Suprapubic skin (tissue), 4 donors: ENCODE data around the gene CABLES2. TPM values are rescaled to one million over a fixed set of nuclear protein-coding genes. Genes with fewer than 3 reads are reported as not detected.

ENCODE experiments used
- DNase-seq, 2 donors: peaks; one replicate each; pipeline ENCODE4 v3.0.0-alpha.2; 2019; ENCODE audit warnings: low spot score in 2 of 2
- H3K27ac ChIP-seq: fragments of 200-600 bp; sonication (generic); one replicate; pipeline ENCODE4 v1.5.1; 2019
- H3K27me3 ChIP-seq: fragments of 200-600 bp; sonication (generic); one replicate; pipeline ENCODE4 v1.5.1; 2019
- H3K36me3 ChIP-seq: fragments of 200-600 bp; sonication (generic); one replicate; pipeline ENCODE4 v1.5.1; 2019
- H3K4me1 ChIP-seq: fragments of 200-600 bp; sonication (generic); one replicate; pipeline ENCODE4 v1.5.1; 2019
- H3K4me3 ChIP-seq: fragments of 200-600 bp; sonication (generic); one replicate; pipeline ENCODE4 v1.5.1; 2019; ENCODE audit warnings: mild to moderate bottlenecking
- H3K9me3 ChIP-seq: fragments of 200-600 bp; sonication (generic); one replicate; pipeline ENCODE4 v1.5.1; 2019
- CTCF ChIP-seq, 2 donors: fragments of 200-600 bp in 1 of 2; fragments of 450-650 bp in 1 of 2; sonication (generic) in 1 of 2; IDR thresholded peaks; one replicate each; pipeline ENCODE4 v1.5.1; 2016 to 2019; ENCODE audit warnings: antibody characterized with exemption in 2 of 2, mild to moderate bottlenecking in 1 of 2, moderate library complexity in 1 of 2
- EP300 ChIP-seq: sonication (generic); formaldehyde crosslinking; IDR thresholded peaks from one replicate; pipeline ENCODE4 v1.6.1; 2017; ENCODE audit warnings: antibody characterized with exemption
- POLR2A ChIP-seq, 2 donors: fragments of 450-650 bp; IDR thresholded peaks; one replicate each; pipeline ENCODE4 v1.6.1; 2017; ENCODE audit warnings: antibody characterized with exemption in 2 of 2, mild to moderate bottlenecking in 2 of 2, moderate library complexity in 2 of 2
- POLR2AphosphoS5 ChIP-seq, 3 donors: sonication (generic); formaldehyde crosslinking; IDR thresholded peaks; one replicate each; pipeline ENCODE4 v1.6.1; 2017; ENCODE audit warnings: antibody characterized with exemption in 3 of 3
- WGBS: methylation state at CpG from one replicate; pipeline ENCODE4 v1.1.5; 2018; 5-methylcytosine and 5-hydroxymethylcytosine counted together
- total RNA-seq, 4 donors: library from RNA; depleted of rRNA; stranded (reverse); fragments of >200 nt; gene quantifications; one replicate each; pipeline ENCODE4 v1.1.0, GENCODE V29; 2016

Gene CABLES2
- total RNA-seq, 4 donors from 2014 or later = 3.8 to 7.2 (median 4.5) TPM

DNA sequence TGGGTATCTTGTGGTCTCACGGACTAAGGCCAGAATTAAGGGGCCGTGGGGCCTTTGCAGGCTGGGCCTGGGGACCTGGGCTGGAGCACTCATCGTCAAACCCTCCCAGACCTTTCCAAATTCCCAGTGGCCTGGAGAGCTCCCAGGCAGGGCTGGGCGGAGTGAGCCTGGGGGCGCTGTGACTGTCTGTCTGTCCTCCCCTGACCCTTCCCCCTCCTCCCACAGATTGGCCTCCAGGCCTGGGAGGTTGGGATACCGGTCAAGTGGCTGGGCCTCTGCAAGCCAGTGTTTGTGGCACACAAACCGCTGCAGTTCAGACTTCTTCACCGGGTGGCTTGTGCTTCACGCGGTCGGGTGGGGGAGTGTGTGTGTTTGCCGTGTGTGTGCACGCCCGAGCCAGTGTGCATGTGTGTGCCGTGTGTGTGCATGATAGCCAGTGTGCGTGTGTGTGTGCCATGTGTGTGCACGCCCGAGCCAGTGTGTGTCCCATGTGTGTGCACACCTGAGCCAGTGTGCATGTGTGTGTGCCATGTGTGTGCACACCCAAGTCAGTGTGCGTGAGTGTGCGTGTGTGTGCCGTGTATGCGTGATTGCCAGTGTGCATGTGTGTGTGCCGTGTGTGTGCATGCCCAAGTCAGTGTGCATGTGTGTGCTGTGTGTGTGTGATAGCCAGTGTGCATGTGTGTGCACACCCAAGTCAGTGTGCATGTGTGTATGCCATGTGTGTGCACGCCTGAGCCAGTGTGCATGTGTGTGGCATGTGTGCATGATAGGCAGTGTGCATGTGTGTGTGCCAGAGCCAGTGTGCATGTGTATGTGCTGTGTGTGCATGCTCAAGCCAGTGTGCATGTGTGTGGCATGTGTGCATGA lies 14.0 kb upstream of the CABLES2 start:
- Histone ChIP-seq H3K27me3 (peaks cover 45% of the 10 kb centered on the region), H3K27ac (no peak overlapping the region), H3K4me1 (peaks cover 7% of the 10 kb centered on the region), H3K36me3 (no peaks in the 10 kb centered on the region), H3K4me3 (no peak overlapping the region), H3K9me3 (no peaks in the 10 kb centered on the region)
- TF ChIP-seq POLR2AphosphoS5 (IDR thresholded peaks at IDR 0.05) = no peak
- no peak for TF ChIP-seq POLR2A (IDR thresholded peaks at IDR 0.05)
- TF ChIP-seq CTCF (IDR thresholded peaks at IDR 0.05) = no peak
- no peak for TF ChIP-seq EP300
- DNase-seq = no peak
- WGBS = 95% methylated on average over 8 of the region's 24 CpGs

GRCh38 chr20:62419759-62420158 lies 12.7 kb upstream of the CABLES2 start:
- DNase-seq = no peak
- H3K27ac ChIP-seq = no peak overlapping the region
- TF ChIP-seq POLR2A (IDR thresholded peaks at IDR 0.05) = no peak
- TF ChIP-seq CTCF (IDR thresholded peaks at IDR 0.05) = no peak
- TF ChIP-seq EP300 = no peak
- TF ChIP-seq POLR2AphosphoS5 (IDR thresholded peaks at IDR 0.05) = no peak

DNA sequence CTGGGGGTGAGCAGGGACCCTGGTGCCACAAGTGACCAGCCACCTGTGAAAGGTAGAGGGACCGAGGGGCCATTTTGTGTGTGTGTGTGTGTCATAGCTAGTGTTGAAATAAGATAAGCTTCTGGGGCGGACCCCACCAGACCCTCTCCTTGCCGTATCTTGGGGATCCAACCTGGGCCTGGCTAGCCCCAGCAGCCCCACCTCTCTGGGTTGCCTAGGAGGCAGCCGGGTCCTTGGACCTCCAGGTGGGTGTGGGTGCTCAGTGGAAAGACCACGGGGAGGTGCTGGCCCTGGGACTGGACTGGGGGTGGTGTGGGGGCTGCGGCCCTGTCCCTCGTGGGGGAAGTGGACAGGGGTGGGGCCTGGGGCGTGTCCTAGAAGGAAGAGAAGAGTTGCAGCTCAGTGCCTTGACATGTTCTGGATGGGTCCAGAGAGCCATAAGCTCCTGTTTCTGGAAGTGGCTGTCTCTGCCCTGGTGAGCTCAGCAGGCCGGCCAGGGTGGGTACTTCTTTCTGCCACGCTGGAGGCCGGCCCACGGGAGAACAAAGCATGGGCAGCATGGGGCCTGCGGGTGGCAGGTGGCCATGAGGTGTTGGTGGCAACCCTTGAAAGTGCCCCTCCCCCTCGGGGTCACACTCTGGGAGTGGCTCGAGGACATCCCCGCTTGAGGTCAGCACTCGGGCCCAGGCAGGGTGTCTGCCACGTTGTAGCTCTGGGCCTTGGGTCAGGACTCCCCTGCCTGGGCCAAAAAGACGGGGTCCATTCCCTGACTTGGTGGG lies 11.8 kb upstream of the CABLES2 start:
- Histone ChIP-seq H3K4me1 (peaks cover 3% of the 10 kb centered on the region), H3K27me3 (peaks cover 34% of the 10 kb centered on the region), H3K9me3 (no peaks in the 10 kb centered on the region), H3K4me3 (no peak overlapping the region), H3K36me3 (no peaks in the 10 kb centered on the region), H3K27ac (no peak overlapping the region)
- TF ChIP-seq CTCF (IDR thresholded peaks at IDR 0.05) (no peak), POLR2A (IDR thresholded peaks at IDR 0.05) (no peak), POLR2AphosphoS5 (IDR thresholded peaks at IDR 0.05) (no peak), EP300 (no peak)
- DNase-seq = no peak
- 68% methylated on average over 18 of the region's 19 CpGs for WGBS

More at GRCh38 chr20:62419759-62420158, 12.7 kb upstream of the CABLES2 start:
- Histone ChIP-seq H3K36me3 (no peaks in the 10 kb centered on the region), H3K27me3 (peaks cover 43% of the 10 kb centered on the region), H3K9me3 (no peaks in the 10 kb centered on the region), H3K4me3 (no peak overlapping the region), H3K4me1 (peaks cover 7% of the 10 kb centered on the region)
- WGBS = 82% methylated on average over 3 of the region's 9 CpGs

DNA sequence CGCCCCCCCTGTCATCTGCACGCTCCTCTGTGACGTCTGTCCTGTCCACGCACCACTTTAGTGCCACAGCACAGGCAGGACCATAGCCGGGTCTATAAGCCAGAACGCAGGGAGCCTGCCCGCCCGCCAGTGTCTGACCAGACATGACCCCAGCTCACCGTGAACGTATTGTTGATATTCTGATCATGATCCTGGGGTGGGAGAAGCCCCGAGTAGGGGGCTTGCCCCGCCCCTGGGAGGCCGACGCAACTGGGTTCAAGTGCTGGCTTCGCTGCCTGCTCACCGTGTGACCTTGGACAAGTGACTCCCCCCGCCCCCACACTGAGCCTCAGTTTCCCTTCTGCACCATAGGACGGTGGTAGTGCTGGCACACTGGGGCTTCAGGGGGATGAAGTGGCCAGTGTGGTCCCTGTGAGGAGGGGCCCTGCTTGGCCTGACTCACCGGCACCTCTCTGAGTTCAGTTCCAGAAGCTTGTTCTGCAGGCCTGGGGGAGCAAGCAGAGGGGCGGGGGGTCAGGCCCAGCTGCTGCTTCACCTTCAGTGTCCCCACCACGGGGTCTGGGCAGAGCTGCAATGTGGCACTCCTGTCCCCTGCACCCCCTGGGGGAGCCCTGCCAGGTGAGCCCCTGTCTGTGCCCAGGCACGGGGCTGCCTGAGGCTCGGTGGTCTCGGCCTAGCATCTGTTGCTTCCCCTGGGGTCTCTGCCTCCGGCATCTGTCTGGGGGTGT lies 11.1 kb upstream of the CABLES2 start:
- Histone ChIP-seq H3K4me3 (no peak overlapping the region), H3K27ac (no peak overlapping the region), H3K36me3 (no peaks in the 10 kb centered on the region), H3K27me3 (peaks cover 27% of the 10 kb centered on the region), H3K4me1 (no peaks in the 10 kb centered on the region), H3K9me3 (no peaks in the 10 kb centered on the region)
- TF ChIP-seq CTCF (IDR thresholded peaks at IDR 0.05) (no peak), POLR2AphosphoS5 (IDR thresholded peaks at IDR 0.05) (no peak), EP300 (no peak), POLR2A (IDR thresholded peaks at IDR 0.05) (no peak)
- DNase-seq = no peak
- 87% methylated on average over 20 of the region's 25 CpGs for WGBS
